HG02970 (cell line): ENCODE data around the gene ULBP3.

Experiments used
- ATAC-seq: cut with Tn5 transposase; IDR thresholded peaks from one replicate; pipeline ENCODE4 v1.9.1; 2021; ENCODE audit warnings: mild to moderate bottlenecking, moderate library complexity, moderate number of reproducible peaks; ENCODE audit not compliant: unreplicated experiment, low FRiP score

Gene ULBP3

DNA sequence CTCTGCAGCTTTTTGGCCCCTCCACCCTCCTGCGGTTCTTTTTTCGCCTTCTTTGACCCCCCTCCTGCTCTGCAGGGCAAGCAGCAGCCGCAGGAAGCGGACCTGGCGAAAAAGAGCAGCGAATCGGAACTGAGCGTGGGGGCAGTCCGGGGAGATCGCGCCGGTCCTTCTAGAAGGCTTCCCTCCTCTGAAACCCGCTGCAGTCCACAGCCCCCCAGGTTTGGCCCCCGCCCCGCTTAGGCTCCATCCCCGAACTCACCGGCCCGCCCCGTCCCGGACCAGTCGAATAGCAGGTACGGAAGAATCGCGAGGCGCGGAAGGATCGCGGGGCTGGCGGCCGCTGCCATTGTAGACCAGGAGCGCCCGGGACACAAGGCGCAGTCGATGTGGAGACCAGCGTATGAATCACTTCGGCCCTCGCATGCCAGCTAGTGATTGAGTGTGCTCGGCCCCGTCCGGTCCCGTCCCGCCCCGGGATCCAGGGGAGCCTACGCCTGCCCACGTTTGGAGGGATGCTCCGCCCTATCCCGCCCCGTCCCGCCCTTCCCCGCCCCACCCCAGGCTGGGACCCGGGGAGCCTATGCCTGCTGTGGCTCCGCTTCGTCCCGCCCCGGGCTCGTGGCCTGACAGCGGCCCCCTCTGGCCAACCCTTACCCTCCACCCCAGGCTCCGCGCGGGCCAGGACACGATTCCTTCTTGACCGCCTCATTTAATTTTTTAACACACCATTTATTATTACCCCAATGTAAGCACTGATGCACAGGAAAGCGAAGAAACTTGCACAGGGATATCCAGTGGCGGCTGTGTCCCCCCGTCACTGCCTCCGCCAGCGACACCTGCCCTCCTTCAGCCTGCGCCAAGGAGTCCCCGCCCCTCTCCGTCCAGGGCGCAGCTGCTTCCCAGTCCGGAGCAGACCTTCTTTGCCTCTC lies at the start of gene ULBP3:
TSS of gene ULBP3 (minus strand) at position 402 of the 929 bp plus-strand sequence. CDS start at position 347, 55 bp downstream.
- no peak for ATAC-seq

DNA sequence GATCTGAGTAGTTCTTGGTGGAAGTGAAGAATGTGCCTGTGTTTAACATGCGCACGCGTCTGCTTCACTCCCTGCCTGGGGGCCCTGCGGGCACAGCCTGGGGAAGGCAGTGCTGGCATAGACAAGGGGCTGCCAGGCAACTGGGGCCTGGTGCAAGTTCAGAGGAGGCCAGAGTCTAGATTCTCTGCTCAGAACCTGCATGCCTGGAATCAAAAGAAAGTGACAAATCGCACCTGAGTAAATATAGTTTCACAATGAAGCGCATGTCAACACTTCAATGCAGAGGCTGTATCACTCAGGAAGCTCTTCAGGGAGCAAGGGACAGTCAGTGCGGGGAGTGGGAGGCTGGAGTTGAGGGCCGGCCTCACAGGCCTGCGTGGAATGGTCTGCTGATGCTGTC lies 49.7 kb upstream of the ULBP3 start:
- ATAC-seq: no peak

DNA sequence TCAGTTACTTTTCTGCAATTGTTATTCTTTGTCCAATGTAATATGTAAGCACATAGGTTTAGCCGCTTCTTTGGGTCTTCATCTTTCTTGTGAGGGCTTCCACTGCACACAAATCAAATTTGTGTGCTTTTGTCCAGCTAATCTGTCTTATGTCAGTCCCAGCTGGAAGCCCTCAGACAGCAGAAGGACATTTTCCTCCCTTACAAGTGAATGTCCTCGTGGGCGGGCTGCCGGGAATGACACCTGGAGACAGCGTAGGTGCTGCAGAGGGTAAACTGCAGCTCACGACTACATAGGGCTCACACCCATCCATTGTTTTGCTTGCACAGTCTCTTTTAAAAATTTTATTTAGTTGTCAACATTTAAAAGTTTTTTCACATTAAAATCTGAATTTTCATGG lies 49.3 kb upstream of the ULBP3 start:
- ATAC-seq: no peak

DNA sequence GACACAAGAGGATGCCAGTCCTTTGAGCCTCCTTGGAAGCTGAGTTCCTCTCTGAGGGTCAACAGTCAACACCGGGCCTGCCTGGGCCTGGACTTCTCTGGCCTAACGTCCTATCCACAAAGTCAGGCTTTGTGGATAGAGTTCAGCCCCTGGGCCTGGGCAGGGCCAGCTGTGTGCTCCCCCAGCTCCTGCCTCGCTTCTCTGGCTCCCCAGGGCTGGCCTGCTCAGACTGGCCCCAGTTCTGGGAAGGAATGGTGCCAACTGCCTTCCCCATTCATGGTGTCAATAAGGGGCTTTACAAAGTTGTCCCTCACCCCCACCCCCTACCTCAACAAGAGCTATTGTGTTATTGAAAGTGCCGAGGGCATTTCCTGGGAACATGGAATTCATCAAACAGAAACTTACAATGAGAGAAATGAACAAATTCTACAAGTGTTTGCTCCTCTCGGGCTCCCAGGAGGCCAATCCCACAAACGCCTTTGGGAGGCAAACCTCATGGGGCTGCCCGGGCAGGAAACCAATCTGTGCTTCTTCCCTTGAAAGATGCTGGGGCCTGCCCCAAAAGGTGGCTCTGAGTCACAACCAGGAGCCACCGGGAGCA lies 47.4 kb upstream of the ULBP3 start:
- no peak for ATAC-seq

DNA sequence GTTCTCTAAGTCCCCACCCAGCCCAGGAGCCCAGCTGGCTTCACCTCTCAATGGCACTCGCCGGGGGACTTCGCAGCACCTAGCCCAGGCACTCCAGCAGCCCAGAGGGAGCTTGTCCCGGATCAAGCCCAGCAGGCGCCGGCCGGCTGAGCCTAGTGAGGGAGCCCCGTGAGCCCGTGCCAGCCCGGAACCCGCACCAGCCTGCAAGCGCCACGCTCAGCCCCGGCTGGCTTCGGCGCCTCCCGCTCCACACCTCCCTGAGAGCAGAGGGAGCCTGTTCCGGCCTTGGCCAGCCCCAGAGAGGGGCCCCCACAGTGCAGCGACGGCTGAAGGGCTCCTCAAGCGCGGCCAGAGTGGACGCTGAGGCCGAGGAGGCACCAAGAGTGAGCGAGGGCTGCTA lies 46.8 kb upstream of the ULBP3 start:
- ATAC-seq: no peak

DNA sequence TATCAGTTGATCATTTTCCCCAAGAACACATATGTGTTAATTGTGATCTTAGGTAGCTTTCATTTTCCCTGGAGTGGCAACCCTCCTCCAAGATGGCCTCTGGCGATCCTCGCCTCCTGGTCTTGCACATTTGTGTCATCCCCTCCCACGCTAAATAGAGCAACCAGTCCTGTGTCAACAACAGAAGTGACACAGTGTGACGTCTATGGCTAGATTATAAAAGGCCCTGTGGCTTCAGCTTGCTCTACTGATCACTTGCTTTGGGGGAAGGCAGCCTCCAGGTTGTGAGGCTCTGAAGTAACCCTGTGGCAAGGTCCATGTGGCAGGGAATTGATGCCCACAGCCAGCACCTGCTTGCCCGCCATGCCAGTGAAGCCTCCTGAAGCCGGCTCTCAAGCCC lies 43.3 kb upstream of the ULBP3 start:
- ATAC-seq: no peak

DNA sequence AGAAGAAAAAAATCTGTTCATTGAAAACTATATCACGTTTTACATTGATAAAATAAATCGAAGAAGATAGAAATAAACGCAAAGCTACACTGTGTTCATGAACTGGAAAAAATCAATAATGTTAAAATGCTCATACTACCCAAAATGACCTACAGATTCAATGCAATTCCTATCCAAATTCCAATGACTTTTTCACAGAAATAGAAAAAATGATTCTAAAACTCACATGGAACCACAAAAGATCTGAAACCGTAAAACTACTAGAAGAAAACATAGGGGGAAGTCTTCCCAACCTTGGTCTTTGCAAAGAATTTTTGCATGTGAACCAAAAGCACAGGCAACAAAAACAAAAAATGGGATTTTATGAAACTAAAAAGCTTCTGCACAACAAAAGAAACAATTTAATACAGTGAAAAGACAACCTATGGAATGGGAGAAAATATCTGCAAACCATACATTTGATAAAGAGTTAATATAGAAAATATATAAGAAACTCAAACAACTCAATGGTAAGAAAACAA lies 33.9 kb upstream of the ULBP3 start:
- no peak for ATAC-seq

DNA sequence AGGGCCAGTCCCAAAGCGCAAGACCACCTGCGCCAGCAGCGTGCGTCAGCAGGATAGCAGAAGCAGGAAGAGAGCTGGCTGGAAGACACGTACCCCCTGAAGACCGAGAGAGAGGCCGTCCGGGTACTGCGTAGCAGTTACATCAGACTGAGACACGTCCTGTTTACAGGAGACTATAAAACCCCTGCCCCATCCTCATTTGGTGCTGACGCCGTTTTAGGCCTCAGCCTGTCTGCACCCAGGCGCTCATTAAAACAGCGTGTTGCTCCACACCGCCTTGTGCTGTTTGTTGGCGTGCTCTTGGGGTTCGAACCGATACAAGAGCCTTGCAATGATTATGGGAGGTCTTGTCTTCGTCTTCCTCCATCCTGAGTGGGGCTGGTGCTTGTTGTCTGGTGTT lies 31.8 kb upstream of the ULBP3 start:
- no peak for ATAC-seq

DNA sequence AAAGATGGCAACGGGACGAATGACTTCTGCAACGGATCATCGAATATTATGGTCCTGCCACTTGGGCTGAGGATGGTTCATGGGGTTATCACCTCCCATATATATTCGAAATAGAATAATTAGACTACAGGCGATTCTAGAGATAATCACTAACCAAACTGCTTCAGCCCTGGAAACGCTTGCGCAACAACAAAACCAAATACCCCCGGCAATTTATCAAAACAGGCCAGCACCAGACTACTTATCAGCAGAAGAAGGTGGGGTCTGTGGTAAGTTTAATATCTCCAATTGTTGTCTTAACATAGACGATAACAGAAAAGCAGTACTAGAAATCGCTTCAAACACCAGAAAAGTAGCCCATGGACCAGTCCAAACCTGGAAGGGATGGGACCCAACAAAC lies 31.0 kb upstream of the ULBP3 start:
- ATAC-seq: no peak

DNA sequence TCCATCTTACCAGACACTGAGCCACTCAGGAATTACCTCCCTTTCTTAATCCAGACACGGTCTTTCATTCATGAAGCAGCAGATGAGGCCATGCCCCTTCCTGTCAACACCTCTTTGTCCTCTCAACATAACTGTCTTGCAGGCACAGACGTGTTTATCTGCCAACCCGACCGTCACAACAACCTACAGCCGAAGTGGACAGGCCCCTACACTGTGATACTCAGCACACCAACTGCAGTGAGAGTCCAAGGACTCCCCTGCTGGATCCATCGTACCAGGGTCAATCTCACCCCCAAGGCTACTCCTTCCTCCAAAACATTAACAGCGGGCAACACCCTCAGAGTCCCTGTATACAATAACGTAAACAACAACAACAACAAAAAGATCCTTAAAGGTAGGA lies 30.6 kb upstream of the ULBP3 start:
- no peak for ATAC-seq

DNA sequence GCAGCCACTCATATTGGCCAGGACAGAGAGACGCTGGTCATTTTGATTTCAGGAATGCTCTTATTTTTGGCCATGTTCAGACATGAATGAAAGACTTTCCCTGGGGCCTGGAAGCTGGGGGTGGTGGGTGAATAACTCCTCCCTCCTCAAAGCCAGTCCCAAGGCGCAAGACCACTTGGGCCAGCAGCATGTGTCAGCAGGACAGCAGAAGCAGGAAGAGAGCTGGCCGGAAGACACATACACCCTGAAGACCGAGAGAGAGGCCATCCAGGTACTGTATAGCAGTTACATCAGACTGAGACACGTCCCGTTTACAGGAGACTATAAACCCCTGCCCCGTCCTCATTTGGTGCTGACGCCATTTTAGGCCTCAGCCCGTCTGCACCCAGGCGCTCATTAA lies 29.2 kb upstream of the ULBP3 start:
- ATAC-seq: no peak

DNA sequence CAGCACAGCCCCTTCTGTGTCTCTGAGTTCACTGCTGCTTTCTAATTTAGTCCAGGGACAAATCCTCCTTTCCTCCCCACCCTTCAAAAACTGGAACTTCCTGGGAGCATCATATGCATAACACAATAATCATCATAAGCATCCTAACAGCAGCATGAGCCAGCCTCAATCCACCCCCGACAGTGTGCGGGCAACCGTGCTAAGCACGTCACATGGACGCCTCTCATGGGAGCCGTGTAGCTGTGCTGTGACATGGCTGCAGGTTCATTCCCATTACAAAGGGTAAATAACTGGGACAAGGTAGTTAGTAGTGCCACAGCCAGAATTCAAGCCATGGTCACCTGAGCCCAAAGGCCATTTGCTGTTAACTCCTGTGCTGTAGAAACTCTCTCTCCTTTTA lies 24.5 kb upstream of the ULBP3 start:
- no peak for ATAC-seq

DNA sequence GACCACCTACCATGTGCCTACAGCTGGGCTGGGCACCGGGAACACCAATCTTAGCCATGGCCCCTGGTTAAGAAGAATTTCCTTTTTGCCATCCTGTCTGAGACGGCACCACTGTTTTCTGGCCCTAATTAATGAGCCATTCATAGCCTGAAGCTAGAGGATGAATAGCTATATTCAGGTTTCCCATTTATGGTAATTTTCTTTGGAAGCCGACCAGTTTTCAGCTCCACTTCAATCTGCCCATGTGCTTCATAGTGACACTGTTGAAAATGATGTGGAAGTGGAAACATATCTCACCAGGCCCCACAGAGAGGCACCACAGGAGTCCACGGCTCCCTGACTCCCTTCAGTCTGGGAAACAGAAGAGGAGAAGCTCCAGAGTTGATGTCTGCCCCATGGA lies 22.6 kb upstream of the ULBP3 start:
- ATAC-seq: no peak

DNA sequence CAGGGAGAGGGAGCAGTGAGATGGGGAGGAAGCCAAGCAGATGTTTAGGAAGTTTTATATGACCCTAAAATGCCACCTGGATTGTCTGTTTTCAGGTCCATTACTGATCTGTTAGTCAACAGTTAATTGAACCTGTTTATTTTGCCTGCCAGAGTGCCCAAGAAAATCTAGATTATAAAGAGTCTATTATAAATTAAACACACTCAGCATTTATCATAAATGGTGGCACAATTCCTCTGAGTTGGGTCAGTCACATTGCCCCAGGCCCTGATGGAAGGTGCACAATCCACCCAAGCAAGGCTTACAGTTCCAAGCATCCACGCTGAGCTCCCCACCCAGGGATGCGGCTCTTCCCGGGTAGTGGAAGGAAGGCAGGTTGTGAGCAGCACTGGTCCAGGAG lies 21.4 kb upstream of the ULBP3 start:
- no peak for ATAC-seq

DNA sequence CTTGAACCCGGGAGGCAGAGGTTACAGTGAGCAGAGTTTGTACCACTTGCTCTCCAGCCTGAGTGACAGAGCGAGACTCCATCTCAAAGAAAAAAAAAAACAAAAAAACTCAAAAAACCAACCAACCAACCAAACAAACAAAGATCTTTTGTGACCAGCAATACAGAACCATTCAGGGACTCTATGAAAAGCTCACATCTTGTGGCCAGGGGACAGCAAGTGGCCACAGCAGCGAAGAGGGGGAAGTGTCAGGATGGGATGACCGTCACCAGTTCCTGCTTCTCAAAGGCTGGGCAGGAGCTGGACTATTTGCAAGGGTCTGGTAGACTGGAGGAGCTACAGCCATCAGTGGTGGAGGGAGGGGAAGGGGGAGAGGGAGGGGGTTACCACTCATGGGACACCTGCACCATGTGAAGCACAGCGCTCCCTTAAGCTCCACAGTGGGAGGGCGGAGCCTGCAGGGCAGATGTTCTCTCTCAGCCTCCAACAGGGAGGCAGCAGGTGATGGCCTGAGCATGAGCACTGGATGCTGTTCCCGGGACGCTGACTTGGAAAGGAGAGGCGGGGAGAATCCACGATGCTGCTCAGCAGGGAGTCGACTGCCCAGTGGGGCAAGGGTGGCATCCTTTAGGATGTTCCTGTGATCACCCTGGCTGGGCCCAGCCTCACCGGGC lies 19.7 kb upstream of the ULBP3 start:
- no peak for ATAC-seq

DNA sequence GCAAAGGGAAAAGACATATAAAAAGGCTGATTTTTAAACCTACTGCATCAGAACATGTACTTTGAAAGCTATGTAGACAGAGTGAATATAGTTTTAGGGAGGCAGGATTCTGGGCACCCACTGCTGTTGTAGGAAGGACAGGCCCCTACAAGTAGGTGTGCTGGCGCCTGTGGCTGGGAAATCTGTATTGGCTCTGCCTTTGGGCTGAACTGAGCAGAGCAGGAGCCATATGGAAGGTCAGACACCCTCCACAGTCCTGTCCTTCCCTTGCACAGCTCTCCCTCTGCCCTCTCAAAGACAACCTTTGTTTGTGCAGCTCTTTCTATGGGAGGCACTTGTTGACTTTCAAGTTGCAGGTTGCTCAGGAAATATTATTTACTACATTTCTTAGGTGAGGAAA lies 18.4 kb upstream of the ULBP3 start:
- ATAC-seq: no peak

DNA sequence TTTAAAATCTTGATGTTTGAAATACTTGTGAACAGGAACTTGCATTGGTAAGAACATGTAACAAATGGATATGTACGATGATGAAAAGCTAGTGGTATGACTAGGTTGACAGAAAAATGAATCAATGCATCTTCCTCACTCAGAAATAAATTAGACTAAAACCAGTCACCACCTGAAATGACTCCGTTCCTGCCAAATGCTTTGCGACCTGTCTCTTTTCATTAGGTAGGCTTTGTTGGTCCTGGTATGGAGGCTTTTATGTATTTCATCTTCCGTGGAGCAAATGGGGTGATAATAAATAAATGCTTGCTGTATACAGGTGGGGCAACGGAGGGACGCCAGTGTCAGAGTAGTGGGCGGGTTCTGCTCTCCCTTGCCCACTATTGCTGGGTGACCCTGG lies 17.1 kb upstream of the ULBP3 start:
- ATAC-seq: no peak

DNA sequence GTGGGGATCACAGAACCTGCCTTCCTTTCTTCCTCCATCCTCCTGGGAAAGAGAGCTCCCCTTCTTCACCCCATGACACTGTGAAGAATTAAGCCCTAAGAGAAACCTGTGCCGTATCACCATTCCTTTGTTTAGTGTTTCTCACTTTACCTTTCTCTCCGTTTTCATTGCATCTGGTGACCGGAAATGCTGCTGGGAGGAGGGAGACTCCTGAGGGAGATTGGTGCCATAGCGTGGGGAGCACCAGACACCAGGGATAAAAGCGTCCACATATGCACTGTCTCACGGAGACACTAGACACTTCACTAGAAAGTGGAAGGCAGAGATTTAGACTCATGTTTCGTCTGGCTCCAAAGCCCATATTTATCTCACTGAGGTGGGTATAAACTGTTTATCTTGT lies 15.5 kb upstream of the ULBP3 start:
- no peak for ATAC-seq

DNA sequence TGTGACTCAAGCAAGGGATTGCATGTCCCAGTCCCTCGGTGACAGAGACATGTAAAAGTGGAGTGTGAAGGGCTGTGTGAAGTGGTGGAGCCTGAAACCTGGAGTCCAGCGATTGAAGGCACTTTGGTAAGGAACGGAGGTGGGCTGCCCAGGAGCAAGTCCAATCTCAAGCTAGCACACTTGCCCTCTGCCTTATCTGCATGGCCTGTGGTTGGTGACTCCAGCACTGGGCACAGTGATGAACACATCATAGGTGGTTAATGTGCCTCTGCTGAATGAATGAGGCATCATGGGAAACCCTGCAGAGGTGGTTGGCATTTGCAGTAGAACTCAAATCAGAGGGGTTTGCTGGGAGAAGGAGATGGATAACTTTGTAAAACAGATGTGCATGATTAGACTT lies 14.9 kb upstream of the ULBP3 start:
- no peak for ATAC-seq

DNA sequence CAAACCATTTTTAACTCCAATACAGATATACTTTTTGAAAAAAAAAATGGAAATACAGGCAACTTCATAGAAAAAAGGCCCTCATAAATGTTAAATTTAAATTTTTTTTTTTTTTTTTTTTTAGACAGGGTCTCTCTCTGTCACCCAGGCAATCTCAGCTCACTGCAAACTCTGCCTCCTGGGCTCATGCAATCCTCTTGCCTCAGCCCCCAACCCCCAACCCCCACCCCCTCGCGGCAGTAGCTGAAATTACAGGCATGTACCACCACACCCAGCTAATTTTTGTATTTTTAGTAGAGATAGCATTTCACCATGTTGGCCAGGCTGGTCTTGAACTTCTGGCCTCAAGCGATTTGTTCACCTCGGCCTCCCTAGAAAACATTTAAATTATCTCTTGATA lies 12.8 kb upstream of the ULBP3 start:
- no peak for ATAC-seq

DNA sequence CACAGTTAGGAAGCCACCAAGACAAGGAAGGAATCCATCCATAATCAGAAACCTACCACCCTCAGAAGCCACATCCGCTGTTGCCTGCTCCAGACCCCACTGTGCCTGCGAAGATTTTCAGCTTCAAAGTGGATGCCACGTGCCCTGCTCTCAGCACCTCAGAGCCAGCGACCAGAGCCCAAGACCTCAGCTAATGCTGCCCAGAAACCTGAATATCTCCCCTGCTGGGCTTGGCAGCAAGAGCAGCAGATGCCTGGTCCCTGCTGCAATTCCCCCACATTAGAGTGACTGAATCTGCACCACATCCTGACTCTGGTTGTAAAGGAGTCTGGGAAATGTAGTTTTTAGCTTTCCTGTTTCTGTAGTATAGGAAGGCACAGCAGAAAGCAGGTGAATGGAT lies 10.7 kb upstream of the ULBP3 start:
- no peak for ATAC-seq
